Common myeloid progenitor, CD34-positive (primary cell): Measurements from ENCODE around the gene CRY1.
"Not testable (repeated sequence)": the region's sequence is repeated elsewhere in the genome, so short reads cannot be mapped to it uniquely, and the experiment has no call there.

Source experiments
- CTCF ChIA-PET: fragments of 350-600 bp; sonication (Branson Sonifier 250); formaldehyde crosslinking; loops from one replicate; lab custom pipeline; 2021; ENCODE audit warnings: antibody characterized with exemption; lab: Charles Lee
- POLR2A ChIA-PET: fragments of 350-600 bp; sonication (Branson Sonifier 250); formaldehyde crosslinking; loops from one replicate; lab custom pipeline; 2021; ENCODE audit warnings: antibody characterized with exemption; lab: Charles Lee
- DNase-seq, 3 donors: peaks; one replicate each; pipeline versions ENCODE4 v3.0.0 to v3.0.0-alpha.2; 2013
- H3K27ac ChIP-seq, 2 experiments: 1 replicate in 1 of 2; 2 replicates in 1 of 2; pipeline ENCODE4 v1.7.0; 2013; ENCODE audit warnings: inconsistent platforms in 2 of 2, low read length in 2 of 2, mild to moderate bottlenecking in 2 of 2, low read depth in 1 of 2, moderate library complexity in 1 of 2; ENCODE audit not compliant: severe bottlenecking in 2 of 2, insufficient read depth in 1 of 2, poor library complexity in 1 of 2
- H3K27me3 ChIP-seq, 5 experiments: replicated peaks in 2 of 5; 1 replicate in 3 of 5; 2 replicates in 2 of 5; pipeline versions ENCODE4 v1.6.1 to v1.7.0; 2013; ENCODE audit warnings: low read length in 4 of 5, mild to moderate bottlenecking in 2 of 5, moderate library complexity in 2 of 5, inconsistent platforms in 1 of 5; ENCODE audit not compliant: insufficient read depth in 5 of 5, control insufficient read depth in 4 of 5
- H3K36me3 ChIP-seq, 4 experiments: 1 replicate in 2 of 4; 2 replicates in 2 of 4; pipeline versions ENCODE4 v1.6.1 to v1.7.0; 2013; ENCODE audit warnings: low read length in 3 of 4, control low read depth in 1 of 4, mild to moderate bottlenecking in 1 of 4; ENCODE audit not compliant: control insufficient read depth in 4 of 4, insufficient read depth in 4 of 4
- H3K4me1 ChIP-seq, 4 experiments: 1 replicate in 3 of 4; 2 replicates in 1 of 4; pipeline versions ENCODE4 v1.6.1 to v1.7.1; 2013; ENCODE audit warnings: low read length in 3 of 4, mild to moderate bottlenecking in 3 of 4, control low read depth in 1 of 4, inconsistent platforms in 1 of 4, moderate library complexity in 1 of 4; ENCODE audit not compliant: control insufficient read depth in 4 of 4, insufficient read depth in 4 of 4; ENCODE audit errors: control extremely low read depth in 1 of 4
- H3K4me3 ChIP-seq, 7 experiments: 1 replicate in 4 of 7; 2 replicates in 3 of 7; pipeline versions ENCODE4 v1.5.1 to v1.7.0; 2013; ENCODE audit warnings: mild to moderate bottlenecking in 7 of 7, low read length in 6 of 7, moderate library complexity in 6 of 7, inconsistent platforms in 2 of 7, low read depth in 2 of 7, control low read depth in 1 of 7; ENCODE audit not compliant: insufficient read depth in 4 of 7, control insufficient read depth in 1 of 7; ENCODE audit errors: extremely low read depth in 1 of 7
- H3K9me3 ChIP-seq, 5 experiments: 1 replicate in 4 of 5; 2 replicates in 1 of 5; pipeline versions ENCODE4 v1.6.1 to v1.7.1; 2013; ENCODE audit warnings: low read length in 4 of 5, mild to moderate bottlenecking in 2 of 5, inconsistent platforms in 1 of 5, low read depth in 1 of 5, moderate library complexity in 1 of 5; ENCODE audit not compliant: control insufficient read depth in 4 of 5, insufficient read depth in 2 of 5; ENCODE audit errors: control extremely low read depth in 1 of 5
- WGBS: methylation state at CpG from one replicate; pipeline ENCODE4 v1.1.5; 2013; ENCODE audit not compliant: insufficient coverage; 5-methylcytosine and 5-hydroxymethylcytosine counted together

Gene CRY1

DNA sequence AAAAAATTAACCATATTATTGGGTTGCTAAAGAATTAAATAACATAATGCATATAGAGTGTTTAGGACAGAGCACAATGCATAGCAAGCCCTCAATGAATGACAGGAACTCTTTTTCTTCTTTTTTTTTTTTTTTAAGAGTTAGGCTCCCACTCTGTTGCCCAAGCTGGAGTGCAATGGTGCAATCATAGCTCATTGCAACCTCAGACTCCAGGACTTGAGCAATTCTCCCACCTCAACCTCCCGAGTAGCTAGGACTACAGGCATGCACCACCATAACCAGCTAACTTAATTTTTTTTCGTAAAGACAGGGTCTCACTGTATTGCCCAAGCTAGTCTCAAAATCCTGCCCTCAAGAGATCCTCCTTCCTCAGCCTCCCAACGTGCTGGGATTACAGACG, 85.9 kb downstream of the CRY1 start:
- H3K4me1 ChIP-seq: no peaks in the 10 kb centered on the region
- CTCF ChIA-PET: no interaction called here
- 95% methylated on average over 2 of the region's 4 CpGs for WGBS
- H3K27me3 ChIP-seq: no peaks in the 10 kb centered on the region
- peaks cover 0 to 2% (median 0%) of the 10 kb centered on the region in 5 experiments for H3K9me3 ChIP-seq
- no peak overlapping the region for H3K4me3 ChIP-seq
- POLR2A ChIA-PET: interaction anchor here (0.6 kb wide), 1 partner anchor 9 kb away, joined by 4 read pairs; no protein-coding TSS in a partner anchor
- no peak for DNase-seq
- H3K36me3 ChIP-seq: peaks cover 0 to 2% (median 0%) of the 10 kb centered on the region in 4 experiments
- no peak overlapping the region for H3K27ac ChIP-seq

DNA sequence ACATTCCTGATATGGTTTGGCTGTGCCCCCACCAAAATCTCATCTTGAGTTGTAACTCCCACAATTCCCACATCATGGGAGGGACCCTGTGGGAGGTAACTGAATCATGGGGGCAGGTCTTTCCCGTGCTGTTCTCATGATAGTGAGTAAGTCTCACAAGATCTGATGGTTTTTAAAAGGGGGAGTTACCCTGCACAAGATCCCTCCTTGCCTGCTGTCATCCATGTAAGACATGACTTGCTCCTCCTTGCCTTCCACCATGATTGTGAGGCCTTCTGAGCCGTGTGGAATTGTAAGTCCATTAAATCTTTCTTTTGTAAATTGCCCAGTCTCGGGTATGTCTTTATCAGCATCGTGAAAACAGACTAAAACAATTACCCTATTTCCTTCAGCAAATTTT, 90.7 kb downstream of the CRY1 start:
- POLR2A ChIA-PET, DNase-seq, H3K36me3 ChIP-seq, H3K4me3 ChIP-seq, H3K27ac ChIP-seq, H3K4me1 ChIP-seq, H3K27me3 ChIP-seq, H3K9me3 ChIP-seq: not testable (repeated sequence)
- CTCF ChIA-PET: interaction anchor here (0.9 kb wide), 1 partner anchor 11 kb away, joined by 3 read pairs; no protein-coding TSS in a partner anchor
- WGBS: no CpG with 5 or more reads among the region's 4 CpGs

GRCh38 chr12:106999446-106999845, 93.9 kb downstream of the CRY1 start:
- H3K27me3 ChIP-seq: no peaks in the 10 kb centered on the region
- H3K27ac ChIP-seq: no peak overlapping the region
- H3K4me1 ChIP-seq: no peaks in the 10 kb centered on the region
- ChIA-PET POLR2A (no interaction called here), CTCF (interaction anchor here (0.7 kb wide), 1 partner anchor 1683 kb away, joined by 3 read pairs; no protein-coding TSS in a partner anchor)
- peaks cover 3 to 19% (median 8%) of the 10 kb centered on the region in 4 experiments for H3K36me3 ChIP-seq
- 100% methylated on average over 3 of the region's 6 CpGs for WGBS
- peaks cover 0 to 2% (median 0%) of the 10 kb centered on the region in 5 experiments for H3K9me3 ChIP-seq
- no peak overlapping the region for H3K4me3 ChIP-seq
- no peak for DNase-seq

DNA sequence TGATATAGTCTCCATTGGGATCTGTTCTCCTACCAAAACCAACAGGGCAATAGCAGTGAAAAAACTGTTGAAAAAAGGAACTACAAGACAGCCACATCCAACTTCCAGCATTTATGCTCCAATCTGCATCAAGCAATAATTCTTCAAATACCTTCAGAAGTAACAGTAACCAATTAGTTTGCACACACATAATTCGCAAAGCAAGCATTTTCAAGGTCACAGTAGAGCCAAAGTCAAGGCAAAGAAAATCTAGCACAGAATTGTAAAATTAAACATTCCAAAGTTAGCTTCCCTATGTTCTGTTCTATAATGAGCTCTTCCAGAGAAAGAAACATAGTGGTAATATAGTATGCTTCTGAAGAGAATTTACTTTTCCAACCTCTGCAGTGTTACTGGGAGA, 95.4 kb downstream of the CRY1 start:
- Histone ChIP-seq H3K4me3 (no peak overlapping the region), H3K27ac (no peak overlapping the region), H3K36me3 (peaks cover 3 to 19% (median 8%) of the 10 kb centered on the region in 4 experiments), H3K4me1 (no peaks in the 10 kb centered on the region), H3K9me3 (peaks cover 0 to 2% (median 0%) of the 10 kb centered on the region in 5 experiments), H3K27me3 (no peaks in the 10 kb centered on the region)
- CTCF ChIA-PET: interaction anchor here (1.0 kb wide), 1 partner anchor 10 kb away, joined by 3 read pairs; no protein-coding TSS in a partner anchor
- POLR2A ChIA-PET: no interaction called here
- 100% methylated on average over 1 of the region's 1 CpG for WGBS
- no peak for DNase-seq

GRCh38 chr12:106996102-106996501, 97.2 kb downstream of the CRY1 start:
- H3K27me3 ChIP-seq, H3K9me3 ChIP-seq, CTCF ChIA-PET, H3K4me3 ChIP-seq, POLR2A ChIA-PET, DNase-seq, H3K27ac ChIP-seq, H3K4me1 ChIP-seq: not testable (repeated sequence)
- H3K36me3 ChIP-seq: peaks cover 3 to 19% (median 6%) of the 10 kb centered on the region in 4 experiments
- 100% methylated on average over 1 of the region's 5 CpGs for WGBS

DNA sequence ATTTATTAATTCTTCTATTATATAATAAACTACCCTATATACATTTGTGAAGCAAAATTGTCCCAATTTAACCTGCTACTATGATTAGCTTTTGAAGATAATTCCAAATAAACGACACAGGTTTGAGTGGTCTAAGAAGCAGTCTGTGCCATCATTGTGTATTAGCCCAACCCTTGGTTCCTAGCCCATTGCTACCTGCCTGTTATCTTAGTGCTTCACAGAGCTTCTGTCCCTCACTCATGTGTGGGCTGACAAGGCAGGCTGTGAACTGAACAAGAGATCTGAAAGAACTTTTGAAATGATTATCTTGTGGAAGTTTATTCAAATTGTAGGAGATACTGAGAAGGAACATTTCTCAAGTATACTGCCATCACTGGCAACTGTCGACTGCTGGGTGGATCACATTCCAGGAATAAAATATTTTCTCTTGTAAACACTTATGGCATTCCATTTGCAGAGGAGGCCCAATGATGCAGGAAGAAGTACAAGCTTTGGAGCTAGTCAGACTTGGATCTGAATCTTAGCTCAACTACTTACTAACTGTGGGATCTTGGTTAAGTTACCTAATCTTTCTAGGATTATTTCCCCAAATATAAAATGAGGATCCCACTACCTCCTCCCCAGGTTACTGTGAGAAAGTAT, 98.6 kb downstream of the CRY1 start:
- CTCF ChIA-PET: interaction anchor here (0.8 kb wide), 1 partner anchor 25 kb away, joined by 3 read pairs; no protein-coding TSS in a partner anchor
- no peaks in the 10 kb centered on the region for H3K27me3 ChIP-seq
- no peak overlapping the region for H3K27ac ChIP-seq
- WGBS: 100% methylated on average over 2 of the region's 2 CpGs
- H3K4me3 ChIP-seq: no peak overlapping the region
- peaks cover 3 to 18% (median 6%) of the 10 kb centered on the region in 4 experiments for H3K36me3 ChIP-seq
- POLR2A ChIA-PET: no interaction called here
- no peak for DNase-seq
- no peaks in the 10 kb centered on the region for H3K9me3 ChIP-seq
- H3K4me1 ChIP-seq: no peaks in the 10 kb centered on the region

GRCh38 chr12:106987846-106988245, 105.5 kb downstream of the CRY1 start:
- Histone ChIP-seq H3K27ac (no peak overlapping the region), H3K36me3 (peaks cover 0 to 6% (median 0%) of the 10 kb centered on the region in 4 experiments), H3K9me3 (no peaks in the 10 kb centered on the region), H3K4me3 (peak overlapping the region in 1 of 7 experiments; percentile 87), H3K4me1 (peaks cover 3 to 17% (median 8%) of the 10 kb centered on the region in 4 experiments), H3K27me3 (no peaks in the 10 kb centered on the region)
- ChIA-PET CTCF (interaction anchor here (1.6 kb wide), 1 partner anchor 10 kb away, joined by 4 read pairs; no protein-coding TSS in a partner anchor), POLR2A (no interaction called here)
- no peak for DNase-seq
- WGBS: 88% methylated on average over 6 of the region's 6 CpGs
